HG03095 (cell line): Measurements from ENCODE around the gene CCDC183.
"Not testable (repeated sequence)": the region's sequence is repeated elsewhere in the genome, so short reads cannot be mapped to it uniquely, and the experiment has no call there.

Source experiments
- ATAC-seq: cut with Tn5 transposase; IDR thresholded peaks from one replicate; pipeline ENCODE4 v1.9.1; 2021; ENCODE audit warnings: moderate library complexity; ENCODE audit not compliant: unreplicated experiment

CCDC183 gene

GRCh38 chr9:136823136-136824046 lies 27.3 kb downstream of the CCDC183 start:
- ATAC-seq: no peak

DNA sequence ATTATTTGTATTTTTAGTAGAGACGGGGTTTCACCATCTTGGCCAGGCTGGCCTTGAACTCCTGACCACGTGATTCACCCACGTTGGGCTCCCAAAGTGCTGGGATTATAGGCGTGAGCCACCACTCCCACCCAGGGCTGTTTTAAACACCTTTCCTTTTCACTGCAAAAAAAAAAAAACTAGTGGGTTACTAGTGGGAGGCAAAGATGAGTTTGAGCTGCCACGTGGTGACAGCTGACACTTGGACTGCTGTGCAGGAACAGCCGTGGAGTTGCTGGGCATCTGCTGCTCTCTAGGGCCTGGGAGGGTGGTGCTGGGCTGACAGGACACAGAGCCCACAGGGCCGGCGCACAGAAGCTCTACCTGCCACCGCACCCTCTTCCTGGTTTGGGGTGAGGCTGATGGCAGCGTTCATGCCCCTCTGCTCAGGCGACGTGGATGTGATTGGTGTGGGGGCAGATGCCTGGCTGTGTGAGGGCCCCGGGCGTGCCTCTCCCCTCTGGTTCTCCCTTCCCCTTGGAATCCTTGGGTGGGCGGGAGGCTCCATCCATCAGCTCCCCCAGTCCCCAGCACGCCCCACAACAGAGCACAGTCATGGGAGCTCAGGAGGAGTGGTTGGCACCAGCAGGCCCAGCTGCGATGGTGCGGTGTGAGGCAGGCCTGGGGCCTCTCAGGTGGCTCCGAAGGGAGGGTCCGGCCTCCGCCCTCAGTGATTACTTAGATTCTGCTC lies 28.5 kb downstream of the CCDC183 start:
- ATAC-seq: no peak

- ATAC-seq: no peak
Observed at GRCh38 chr9:136825295-136826187, 29.4 kb downstream of the CCDC183 start.

- ATAC-seq: no peak
Observed at GRCh38 chr9:136826188-136826541, 30.0 kb downstream of the CCDC183 start.

DNA sequence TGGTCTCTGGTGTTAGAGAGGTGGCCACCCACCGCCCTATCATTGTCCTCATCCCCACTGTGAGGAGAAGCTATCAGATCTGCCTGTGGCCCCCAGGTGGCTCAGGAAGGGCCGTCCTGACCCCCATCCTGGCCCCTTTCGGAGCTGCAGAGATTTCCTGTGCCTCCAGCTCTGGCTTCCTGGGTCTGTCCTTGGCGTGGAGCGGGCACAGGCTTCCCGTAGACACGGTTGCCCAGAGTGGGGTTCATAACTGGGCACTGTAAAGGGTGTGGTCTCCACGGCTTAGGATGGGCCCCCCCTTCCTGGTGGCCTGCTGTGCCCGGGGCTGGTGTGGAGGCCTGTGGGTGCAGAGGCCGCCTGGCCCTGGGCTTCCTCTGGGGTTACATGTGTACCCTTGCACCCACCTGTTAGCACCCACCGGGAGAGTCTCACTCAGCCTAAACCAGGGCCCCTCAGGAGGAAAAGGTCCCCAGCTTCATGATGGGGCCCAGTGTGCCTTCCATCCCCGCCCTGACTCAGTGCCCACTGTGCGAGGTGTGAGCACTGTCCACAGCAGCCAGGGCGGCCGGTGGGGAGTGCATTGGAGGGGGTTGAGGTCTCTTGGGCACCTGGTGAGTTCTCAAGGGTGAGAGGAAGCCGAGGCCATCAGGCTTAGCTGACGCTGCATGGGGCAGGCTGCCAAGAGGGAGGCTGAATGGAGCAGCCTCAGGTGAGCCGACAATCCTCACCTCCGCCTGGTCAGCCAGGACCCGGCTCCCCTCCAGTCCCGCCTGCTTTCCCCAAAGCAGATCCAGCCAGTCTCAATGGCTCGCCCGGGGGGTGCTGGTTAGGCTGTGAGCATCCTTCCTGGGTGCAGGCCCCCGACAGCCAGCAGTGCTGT lies 30.8 kb downstream of the CCDC183 start:
- no peak for ATAC-seq

GRCh38 chr9:136827794-136828473 lies 31.8 kb downstream of the CCDC183 start:
- no peak for ATAC-seq

GRCh38 chr9:136828474-136829140 lies 32.5 kb downstream of the CCDC183 start:
- ATAC-seq: no peak

GRCh38 chr9:136829412-136829811 lies 33.3 kb downstream of the CCDC183 start:
- no peak for ATAC-seq

- ATAC-seq: no peak
Observed at GRCh38 chr9:136829981-136830885, 34.1 kb downstream of the CCDC183 start.

GRCh38 chr9:136831002-136831719 lies 35.0 kb downstream of the CCDC183 start:
- ATAC-seq: no peak

GRCh38 chr9:136831720-136832104 lies 35.6 kb downstream of the CCDC183 start:
- no peak for ATAC-seq

GRCh38 chr9:136832581-136832980 lies 36.4 kb downstream of the CCDC183 start:
- no peak for ATAC-seq

DNA sequence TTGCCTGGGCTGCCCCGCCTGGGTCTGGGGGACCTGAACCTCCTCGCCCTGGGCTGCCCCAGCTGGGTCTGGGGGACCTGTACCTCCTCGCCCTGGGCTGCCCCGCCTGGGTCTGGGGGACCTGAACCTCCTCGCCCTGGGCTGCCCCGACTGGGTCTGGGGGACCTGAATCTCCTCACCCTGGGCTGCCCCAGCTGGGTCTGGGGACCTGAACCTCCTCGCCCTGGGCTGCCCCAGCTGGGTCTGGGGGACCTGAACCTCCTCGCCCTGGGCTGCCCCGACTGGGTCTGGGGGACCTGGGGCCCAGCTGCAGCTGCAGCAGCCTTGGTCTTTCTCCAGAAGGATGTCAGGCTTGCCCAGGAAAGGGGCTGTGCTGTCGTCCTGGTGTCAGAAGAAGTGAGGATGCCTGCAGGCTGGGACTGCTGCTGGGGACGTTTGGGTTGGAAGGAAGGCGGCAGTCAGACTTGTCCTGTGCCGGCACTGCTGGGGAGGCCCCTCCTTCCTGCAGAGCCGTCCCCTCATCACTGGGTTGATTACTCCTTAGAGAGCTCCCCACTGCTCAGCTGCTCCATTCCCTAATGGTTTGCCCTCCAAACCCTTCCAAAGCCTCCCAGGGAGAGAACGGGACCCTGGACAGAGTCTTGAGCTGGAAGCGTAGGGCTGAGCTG lies 37.4 kb downstream of the CCDC183 start:
- not testable (repeated sequence) for ATAC-seq

GRCh38 chr9:136835162-136835931 lies 39.2 kb downstream of the CCDC183 start:
- no peak for ATAC-seq

DNA sequence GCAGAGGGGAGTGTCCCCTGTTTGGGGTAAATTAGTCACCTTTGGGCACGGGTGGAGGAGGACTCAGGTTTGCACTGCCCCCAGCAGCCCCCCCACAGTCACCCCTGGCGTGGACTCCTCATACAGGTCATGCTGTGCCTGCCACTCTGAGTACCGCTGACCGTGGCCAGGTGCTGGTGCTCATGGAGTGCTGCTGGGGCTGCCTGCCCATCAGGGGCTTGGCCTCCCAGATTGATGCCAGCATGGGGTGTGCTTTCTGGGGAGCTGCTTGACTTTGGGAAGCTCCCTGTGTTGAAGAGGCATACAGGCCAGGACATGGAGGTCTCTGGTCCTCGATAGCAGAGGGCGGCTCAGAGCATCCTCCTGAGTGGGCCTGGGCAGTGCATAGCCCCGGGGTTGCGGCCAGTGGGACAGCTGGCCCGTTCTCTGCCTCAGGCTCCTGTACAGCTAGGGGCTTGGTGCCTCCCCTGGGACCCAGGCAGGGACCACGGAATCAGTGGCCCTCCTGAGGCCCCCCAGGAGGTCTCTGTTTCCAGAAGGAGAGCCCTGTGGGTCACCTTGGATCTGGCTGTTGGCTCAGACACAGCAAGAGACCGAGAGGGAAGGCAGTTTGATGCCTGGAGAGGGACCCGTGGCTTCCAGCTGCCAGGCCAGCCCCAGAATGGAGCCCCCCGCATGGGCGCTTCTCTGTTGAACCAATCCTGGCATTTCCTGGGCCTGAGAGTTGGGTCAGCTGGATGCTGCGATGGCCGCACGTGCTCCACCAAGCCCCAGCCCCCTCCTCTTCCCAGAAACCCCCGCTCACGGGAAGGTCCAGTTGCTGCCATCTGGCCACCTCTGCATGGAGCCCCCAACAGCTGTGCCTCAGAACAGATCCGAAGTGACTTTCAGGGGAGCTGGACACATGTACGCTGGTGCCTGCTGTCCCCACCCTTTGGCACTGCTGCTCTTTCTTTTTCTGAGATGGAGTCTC lies 40.1 kb downstream of the CCDC183 start:
- no peak for ATAC-seq
